ENCODE measurements around the gene SLC23A2. TPM values are rescaled to one million over a fixed set of nuclear protein-coding genes. Genes with fewer than 3 reads are reported as not detected.
"Not testable (repeated sequence)": the region's sequence is repeated elsewhere in the genome, so short reads cannot be mapped to it uniquely, and the experiment has no call there.

Gene SLC23A2
- total and polyA plus RNA-seq, 2 experiments from 2014 or later, result 5.9 to 9.6 TPM

GRCh38 chr20:4982281-4982680, 19.0 kb downstream of the SLC23A2 start:
- no peaks in the 10 kb centered on the region for H3K4me1 ChIP-seq (ENCODE audit: insufficient read depth)
- H3K79me2 ChIP-seq (ENCODE audit: insufficient read depth), result peaks cover 71% of the 10 kb centered on the region
- DNase-seq, result no peak
- no peak overlapping the region for H3K27ac ChIP-seq
- H2AFZ ChIP-seq, result no peak overlapping the region
- WGBS, 2 experiments (ENCODE audit: low coverage in 1 of 2, low lambda C conversion rate in 2 of 2, missing lambda C conversion rate in 2 of 2), result 94 to 96% methylated on average over 4 of the region's 4 CpGs
- no peaks in the 10 kb centered on the region for H3F3A ChIP-seq (ENCODE audit: insufficient read depth)
- no peaks in the 10 kb centered on the region for H3K9me2 ChIP-seq (ENCODE audit: insufficient read depth)
- H3K4me3 ChIP-seq, result no peak overlapping the region
- H3K9me3 ChIP-seq (ENCODE audit: low read depth), result no peaks in the 10 kb centered on the region
- no peak for TF ChIP-seq EZH2phosphoT487 (IDR thresholded peaks at IDR 0.05; ENCODE audit: insufficient read depth, low read depth)
- no peak for TF ChIP-seq EZH2 (IDR thresholded peaks at IDR 0.05; ENCODE audit: insufficient read depth, poor library complexity, severe bottlenecking)
- no peak overlapping the region for H3K4me2 ChIP-seq (ENCODE audit: unreplicated experiment)
- no peak overlapping the region for H3K9ac ChIP-seq
- no peaks in the 10 kb centered on the region for H3K36me3 ChIP-seq (ENCODE audit: low read depth)
- no peaks in the 10 kb centered on the region for H4K20me1 ChIP-seq (ENCODE audit: insufficient read depth)
- in situ Hi-C loops (cut with MboI), result no loop called here
- no peaks in the 10 kb centered on the region for H3K27me3 ChIP-seq (replicated peaks; ENCODE audit: insufficient read depth)

DNA sequence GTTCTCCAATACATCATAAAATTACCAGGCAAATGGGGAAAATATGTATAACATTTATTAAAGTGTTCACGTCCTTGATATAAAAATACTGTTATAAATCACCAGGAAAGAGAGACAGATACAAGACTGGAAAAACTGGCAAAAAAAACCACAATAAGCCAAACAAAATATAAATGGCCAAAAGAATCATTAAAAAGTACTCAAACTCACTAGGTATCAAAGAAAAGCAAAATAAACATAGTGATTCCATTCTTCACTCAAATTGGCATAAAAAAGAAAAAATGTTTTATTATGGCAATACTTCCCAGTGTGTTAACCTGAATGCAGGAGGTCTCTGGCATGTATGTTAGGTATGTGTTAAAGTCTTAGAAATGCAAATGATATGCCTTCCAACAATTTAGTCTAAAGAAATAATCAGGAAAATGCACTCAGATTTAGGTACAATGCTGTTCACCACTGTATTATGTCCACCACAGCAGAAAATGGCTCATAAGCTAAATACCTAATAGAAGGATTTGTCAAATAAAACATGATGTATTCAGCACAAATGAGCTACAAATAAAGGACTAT, 21.4 kb downstream of the SLC23A2 start:
- Histone ChIP-seq H3K9me2 (ENCODE audit: insufficient read depth) (no peaks in the 10 kb centered on the region), H3K9ac (no peak overlapping the region), H3K27me3 (replicated peaks; ENCODE audit: insufficient read depth) (no peaks in the 10 kb centered on the region), H3K4me3 (no peak overlapping the region), H3K79me2 (ENCODE audit: insufficient read depth) (peaks cover 66% of the 10 kb centered on the region), H3F3A (ENCODE audit: insufficient read depth) (peaks cover 3% of the 10 kb centered on the region; the same call in 1 of the 2 replicates), H3K4me2 (ENCODE audit: unreplicated experiment) (no peak overlapping the region), H3K4me1 (ENCODE audit: insufficient read depth) (no peaks in the 10 kb centered on the region), H4K20me1 (ENCODE audit: insufficient read depth) (no peaks in the 10 kb centered on the region), H2AFZ (no peak overlapping the region), H3K36me3 (ENCODE audit: low read depth) (no peaks in the 10 kb centered on the region), H3K27ac (no peak overlapping the region), H3K9me3 (ENCODE audit: low read depth) (no peaks in the 10 kb centered on the region)
- DNase-seq, result no peak
- WGBS, 2 experiments (ENCODE audit: low coverage in 1 of 2, low lambda C conversion rate in 2 of 2, missing lambda C conversion rate in 2 of 2), result 32 to 47% methylated on average over 1 of the region's 1 CpG
- TF ChIP-seq EZH2phosphoT487 (IDR thresholded peaks at IDR 0.05; ENCODE audit: insufficient read depth, low read depth) (no peak), EZH2 (IDR thresholded peaks at IDR 0.05; ENCODE audit: insufficient read depth, poor library complexity, severe bottlenecking) (no peak)
- in situ Hi-C loops (cut with MboI), result no loop called here

DNA sequence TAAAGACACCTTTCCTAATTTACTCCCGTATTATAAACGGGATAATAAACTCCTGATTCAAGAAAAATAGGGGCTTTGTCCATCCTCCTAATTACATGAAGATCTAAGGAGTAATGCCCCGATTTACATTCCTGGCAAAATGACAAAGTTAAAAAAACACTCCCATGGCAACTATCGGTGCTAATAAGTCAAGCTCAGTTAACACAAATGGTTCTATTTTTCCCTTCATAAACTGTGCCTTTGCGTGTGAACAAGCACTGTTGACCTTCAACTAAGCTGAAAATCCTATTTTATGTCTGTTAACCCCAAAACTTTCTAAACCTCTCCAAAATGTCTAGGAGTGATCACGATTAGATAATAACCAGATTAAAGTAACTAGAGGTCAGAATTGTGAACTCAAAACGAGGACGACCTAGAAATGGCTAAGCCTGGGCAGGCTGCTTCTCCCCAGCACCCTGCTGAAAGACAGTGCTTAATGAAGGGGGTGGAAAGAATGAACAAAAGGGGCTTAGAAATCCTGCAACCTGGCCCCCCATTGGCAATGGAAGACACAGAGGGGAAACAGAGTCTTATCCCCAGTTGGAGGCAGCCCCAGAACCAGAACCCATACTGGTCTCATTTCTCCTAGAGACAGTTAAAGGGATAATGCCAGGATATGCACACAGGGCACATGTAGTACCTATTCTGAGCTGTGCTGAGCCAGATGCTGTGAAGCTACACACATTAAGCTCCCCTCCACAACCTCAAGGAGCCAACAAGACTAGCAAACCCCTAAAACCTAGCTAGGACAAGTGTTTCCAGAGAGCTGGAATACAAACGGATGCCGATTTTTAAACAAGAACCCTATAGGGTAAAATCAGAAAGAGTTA, 23.0 kb downstream of the SLC23A2 start:
- H3K27me3 ChIP-seq (replicated peaks; ENCODE audit: insufficient read depth), result no peaks in the 10 kb centered on the region
- H3K9me3 ChIP-seq (ENCODE audit: low read depth), result no peaks in the 10 kb centered on the region
- no peak overlapping the region for H2AFZ ChIP-seq
- no peak for TF ChIP-seq EZH2 (IDR thresholded peaks at IDR 0.05; ENCODE audit: insufficient read depth, poor library complexity, severe bottlenecking)
- no peak for TF ChIP-seq EZH2phosphoT487 (IDR thresholded peaks at IDR 0.05; ENCODE audit: insufficient read depth, low read depth)
- in situ Hi-C loops (cut with MboI), result no loop called here
- H4K20me1 ChIP-seq (ENCODE audit: insufficient read depth), result no peaks in the 10 kb centered on the region
- H3K27ac ChIP-seq, result no peak overlapping the region
- no peak for DNase-seq
- peaks cover 59% of the 10 kb centered on the region for H3K79me2 ChIP-seq (ENCODE audit: insufficient read depth)
- no peak overlapping the region for H3K4me2 ChIP-seq (ENCODE audit: unreplicated experiment)
- H3K4me1 ChIP-seq (ENCODE audit: insufficient read depth), result peaks cover 8% of the 10 kb centered on the region; the same call in 1 of the 2 replicates
- WGBS, 2 experiments (ENCODE audit: low coverage in 1 of 2, low lambda C conversion rate in 2 of 2, missing lambda C conversion rate in 2 of 2), result 87 to 88% methylated on average over 10 of the region's 10 CpGs
- no peaks in the 10 kb centered on the region for H3K36me3 ChIP-seq (ENCODE audit: low read depth)
- H3K4me3 ChIP-seq, result no peak overlapping the region
- H3K9ac ChIP-seq, result no peak overlapping the region
- H3F3A ChIP-seq (ENCODE audit: insufficient read depth), result peaks cover 17% of the 10 kb centered on the region; the same call in 1 of the 2 replicates
- no peaks in the 10 kb centered on the region for H3K9me2 ChIP-seq (ENCODE audit: insufficient read depth)

DNA sequence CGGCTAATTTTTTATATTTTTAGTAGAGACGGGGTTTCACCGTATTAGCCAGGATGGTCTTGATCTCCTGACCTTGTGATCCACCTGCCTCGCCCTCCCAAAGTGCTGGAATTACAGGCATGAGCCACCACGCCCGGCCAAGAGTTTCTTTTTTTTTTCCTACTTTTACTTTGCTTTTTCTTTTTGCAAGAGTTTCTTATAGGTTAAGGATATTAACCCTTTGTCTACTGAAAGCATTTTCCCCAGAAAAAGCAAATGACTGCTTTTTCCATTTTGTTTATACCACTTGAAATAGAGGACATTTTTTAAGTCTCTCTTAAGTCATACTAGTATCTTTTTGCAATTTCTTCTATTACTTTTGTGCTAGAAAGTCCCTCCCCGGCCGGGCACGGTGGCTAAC, 25.3 kb downstream of the SLC23A2 start:
- H3K36me3 ChIP-seq (ENCODE audit: low read depth); H4K20me1 ChIP-seq (ENCODE audit: insufficient read depth); H3K4me2 ChIP-seq (ENCODE audit: unreplicated experiment); DNase-seq; H3K4me3 ChIP-seq; H3K9me3 ChIP-seq (ENCODE audit: low read depth); H3K9ac ChIP-seq; H3K9me2 ChIP-seq (ENCODE audit: insufficient read depth); in situ Hi-C loops (cut with MboI); H2AFZ ChIP-seq; H3K27ac ChIP-seq; H3K27me3 ChIP-seq (replicated peaks; ENCODE audit: insufficient read depth); H3K4me1 ChIP-seq (ENCODE audit: insufficient read depth): not testable (repeated sequence)
- peaks cover 56% of the 10 kb centered on the region for H3K79me2 ChIP-seq (ENCODE audit: insufficient read depth)
- H3F3A ChIP-seq (ENCODE audit: insufficient read depth), result peaks cover 22% of the 10 kb centered on the region; the same call in 1 of the 2 replicates
- WGBS, 2 experiments (ENCODE audit: low coverage in 1 of 2, low lambda C conversion rate in 2 of 2, missing lambda C conversion rate in 2 of 2), result 79 to 89% methylated on average over 8 to 9 of the region's 9 CpGs
